Common myeloid progenitor, CD34-positive (primary cell): ENCODE measurements around the gene PDGFB.
A peak's percentile ranks its signal among the peaks of the same experiment; 100 is the strongest.
"Not testable (repeated sequence)": the region's sequence is repeated elsewhere in the genome, so short reads cannot be mapped to it uniquely, and the experiment has no call there.

Experiments
- CTCF ChIA-PET: fragments of 350-600 bp; sonication (Branson Sonifier 250); formaldehyde crosslinking; loops from one replicate; lab custom pipeline; 2021; ENCODE audit warnings: antibody characterized with exemption; lab: Charles Lee
- POLR2A ChIA-PET: fragments of 350-600 bp; sonication (Branson Sonifier 250); formaldehyde crosslinking; loops from one replicate; lab custom pipeline; 2021; ENCODE audit warnings: antibody characterized with exemption; lab: Charles Lee
- DNase-seq, 3 donors: peaks; one replicate each; pipeline versions ENCODE4 v3.0.0 to v3.0.0-alpha.2; 2013
- H3K27ac ChIP-seq, 2 experiments: 1 replicate in 1 of 2; 2 replicates in 1 of 2; pipeline ENCODE4 v1.7.0; 2013; ENCODE audit warnings: inconsistent platforms in 2 of 2, low read length in 2 of 2, mild to moderate bottlenecking in 2 of 2, low read depth in 1 of 2, moderate library complexity in 1 of 2; ENCODE audit not compliant: severe bottlenecking in 2 of 2, insufficient read depth in 1 of 2, poor library complexity in 1 of 2
- H3K27me3 ChIP-seq, 5 experiments: replicated peaks in 2 of 5; 1 replicate in 3 of 5; 2 replicates in 2 of 5; pipeline versions ENCODE4 v1.6.1 to v1.7.0; 2013; ENCODE audit warnings: low read length in 4 of 5, mild to moderate bottlenecking in 2 of 5, moderate library complexity in 2 of 5, inconsistent platforms in 1 of 5; ENCODE audit not compliant: insufficient read depth in 5 of 5, control insufficient read depth in 4 of 5
- H3K36me3 ChIP-seq, 4 experiments: 1 replicate in 2 of 4; 2 replicates in 2 of 4; pipeline versions ENCODE4 v1.6.1 to v1.7.0; 2013; ENCODE audit warnings: low read length in 3 of 4, control low read depth in 1 of 4, mild to moderate bottlenecking in 1 of 4; ENCODE audit not compliant: control insufficient read depth in 4 of 4, insufficient read depth in 4 of 4
- H3K4me1 ChIP-seq, 4 experiments: 1 replicate in 3 of 4; 2 replicates in 1 of 4; pipeline versions ENCODE4 v1.6.1 to v1.7.1; 2013; ENCODE audit warnings: low read length in 3 of 4, mild to moderate bottlenecking in 3 of 4, control low read depth in 1 of 4, inconsistent platforms in 1 of 4, moderate library complexity in 1 of 4; ENCODE audit not compliant: control insufficient read depth in 4 of 4, insufficient read depth in 4 of 4; ENCODE audit errors: control extremely low read depth in 1 of 4
- H3K4me3 ChIP-seq, 7 experiments: 1 replicate in 4 of 7; 2 replicates in 3 of 7; pipeline versions ENCODE4 v1.5.1 to v1.7.0; 2013; ENCODE audit warnings: mild to moderate bottlenecking in 7 of 7, low read length in 6 of 7, moderate library complexity in 6 of 7, inconsistent platforms in 2 of 7, low read depth in 2 of 7, control low read depth in 1 of 7; ENCODE audit not compliant: insufficient read depth in 4 of 7, control insufficient read depth in 1 of 7; ENCODE audit errors: extremely low read depth in 1 of 7
- H3K9me3 ChIP-seq, 5 experiments: 1 replicate in 4 of 5; 2 replicates in 1 of 5; pipeline versions ENCODE4 v1.6.1 to v1.7.1; 2013; ENCODE audit warnings: low read length in 4 of 5, mild to moderate bottlenecking in 2 of 5, inconsistent platforms in 1 of 5, low read depth in 1 of 5, moderate library complexity in 1 of 5; ENCODE audit not compliant: control insufficient read depth in 4 of 5, insufficient read depth in 2 of 5; ENCODE audit errors: control extremely low read depth in 1 of 5
- WGBS: methylation state at CpG from one replicate; pipeline ENCODE4 v1.1.5; 2013; ENCODE audit not compliant: insufficient coverage; 5-methylcytosine and 5-hydroxymethylcytosine counted together

The PDGFB gene

GRCh38 chr22:39220890-39221850 is 23.6 kb downstream of the PDGFB start:
- 86% methylated on average over 5 of the region's 9 CpGs for WGBS

DNA sequence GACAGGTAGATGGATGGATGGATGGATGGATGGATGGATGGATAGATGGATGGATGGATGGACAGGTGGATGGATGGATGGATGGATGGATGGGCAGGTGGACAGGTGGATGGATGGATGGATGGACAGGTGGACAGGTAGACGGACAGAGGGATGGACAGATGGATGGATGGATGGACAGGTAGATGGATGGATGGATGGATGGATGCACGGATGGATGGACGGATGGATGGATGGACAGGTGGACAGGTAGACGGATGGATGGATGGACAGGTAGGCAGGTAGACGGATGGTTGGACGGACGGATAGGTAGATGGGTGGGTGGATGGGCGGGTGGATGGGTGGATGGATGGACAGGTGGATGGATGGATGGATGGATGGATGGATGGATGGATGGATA is 24.3 kb downstream of the PDGFB start:
- WGBS = 93% methylated on average over 6 of the region's 8 CpGs
- ChIA-PET CTCF (interaction anchor here (1.7 kb wide), 1 partner anchor 10 kb away, joined by 5 read pairs; no protein-coding TSS in a partner anchor), POLR2A (no interaction called here)
- Histone ChIP-seq H3K27ac (no peak overlapping the region), H3K27me3 (peaks cover 0 to 63% (median 26%) of the 10 kb centered on the region in 5 experiments), H3K4me3 (no peak overlapping the region), H3K4me1 (peaks cover 0 to 18% (median 3%) of the 10 kb centered on the region in 4 experiments), H3K36me3 (no peaks in the 10 kb centered on the region), H3K9me3 (peaks cover 0 to 5% (median 4%) of the 10 kb centered on the region in 5 experiments)
- DNase-seq = no peak

More at GRCh38 chr22:39220890-39221850, 23.6 kb downstream of the PDGFB start:
- ChIA-PET POLR2A (no interaction called here), CTCF (interaction anchor here (1.0 to 1.7 kb wide), 5 partner anchors 9 to 89 kb away, joined by 3 to 5 read pairs (median 4); no protein-coding TSS in a partner anchor)
- Histone ChIP-seq H3K27me3 (peaks cover 0 to 65% (median 29%) of the 10 kb centered on the region in 5 experiments), H3K4me1 (peaks cover 0 to 12% (median 3%) of the 10 kb centered on the region in 4 experiments), H3K4me3 (no peak overlapping the region), H3K9me3 (peaks cover 0 to 8% (median 5%) of the 10 kb centered on the region in 5 experiments), H3K27ac (no peak overlapping the region), H3K36me3 (no peaks in the 10 kb centered on the region)
- peak in 2 of 3 donors; percentile 49 to 57 for DNase-seq

DNA sequence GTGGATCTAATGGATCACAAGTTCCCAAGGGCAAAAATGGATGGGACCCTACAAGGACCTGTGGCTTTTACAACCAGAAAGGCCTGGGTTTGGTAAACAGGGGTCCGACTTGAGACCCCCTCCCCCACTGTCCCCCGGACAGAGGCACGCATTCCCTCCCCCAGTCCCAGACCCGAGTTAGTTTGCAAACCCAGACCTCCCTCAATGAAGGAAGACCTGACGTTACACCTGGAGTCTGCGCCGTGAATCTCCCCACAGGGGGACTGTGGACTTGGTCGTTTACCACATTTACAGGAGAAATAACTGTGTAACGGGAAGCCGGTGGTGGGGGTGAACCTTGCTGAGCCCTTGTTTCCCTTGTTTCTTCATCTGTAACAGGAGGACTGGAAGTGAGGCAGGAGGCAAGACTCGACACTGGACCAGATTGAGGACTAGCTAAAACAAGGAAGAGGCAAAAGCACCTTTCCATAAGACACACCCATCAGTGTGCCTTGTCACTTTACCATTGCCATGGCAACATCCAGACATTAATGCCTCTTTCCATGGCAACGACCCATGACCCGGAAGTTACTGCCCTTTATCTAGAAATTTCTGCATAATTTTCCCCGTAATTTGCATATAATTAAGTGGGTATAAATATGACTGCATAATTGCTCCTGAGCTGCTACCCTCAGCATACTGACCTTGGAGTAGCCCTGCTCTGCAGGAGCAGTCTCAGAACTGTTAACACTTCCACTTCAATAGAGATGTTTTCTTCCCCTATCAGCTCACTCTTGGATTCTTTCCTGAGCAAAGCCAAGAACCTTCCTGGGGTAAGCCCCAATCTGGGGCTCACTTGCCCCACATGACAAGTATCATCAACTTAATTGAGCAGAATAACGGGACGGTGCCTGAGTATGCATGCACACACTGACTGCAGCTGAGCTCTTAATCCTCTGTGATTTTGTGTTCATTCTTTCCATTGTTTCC is 25.4 kb downstream of the PDGFB start:
- POLR2A ChIA-PET = interaction anchor here (0.9 kb wide), 1 partner anchor 100 kb away, joined by 3 read pairs; the partner anchor contains the start of gene RPL3

GRCh38 chr22:39218432-39218831 is 26.4 kb downstream of the PDGFB start:
- 100% methylated on average over 1 of the region's 6 CpGs for WGBS
- CTCF ChIA-PET, POLR2A ChIA-PET, H3K27ac ChIP-seq, DNase-seq, H3K4me3 ChIP-seq, H3K9me3 ChIP-seq, H3K36me3 ChIP-seq: not testable (repeated sequence)
- H3K27me3 ChIP-seq = peaks cover 0 to 63% (median 27%) of the 10 kb centered on the region in 5 experiments
- H3K4me1 ChIP-seq = peaks cover 0 to 13% (median 3%) of the 10 kb centered on the region in 4 experiments

More for the DNA sequence above, 25.4 kb downstream of the PDGFB start:
- Histone ChIP-seq H3K4me1 (peaks cover 0 to 18% (median 3%) of the 10 kb centered on the region in 4 experiments), H3K9me3 (peaks cover 0 to 5% (median 4%) of the 10 kb centered on the region in 5 experiments), H3K4me3 (no peak overlapping the region), H3K36me3 (no peaks in the 10 kb centered on the region), H3K27ac (no peak overlapping the region), H3K27me3 (peaks cover 0 to 62% (median 24%) of the 10 kb centered on the region in 5 experiments)
- CTCF ChIA-PET = interaction anchor here (1.0 kb wide), 1 partner anchor 98 kb away, joined by 3 read pairs; no protein-coding TSS in a partner anchor
- peak in 1 of 3 donors; percentile 38 for DNase-seq
- WGBS = 80% methylated on average over 12 of the region's 16 CpGs

DNA sequence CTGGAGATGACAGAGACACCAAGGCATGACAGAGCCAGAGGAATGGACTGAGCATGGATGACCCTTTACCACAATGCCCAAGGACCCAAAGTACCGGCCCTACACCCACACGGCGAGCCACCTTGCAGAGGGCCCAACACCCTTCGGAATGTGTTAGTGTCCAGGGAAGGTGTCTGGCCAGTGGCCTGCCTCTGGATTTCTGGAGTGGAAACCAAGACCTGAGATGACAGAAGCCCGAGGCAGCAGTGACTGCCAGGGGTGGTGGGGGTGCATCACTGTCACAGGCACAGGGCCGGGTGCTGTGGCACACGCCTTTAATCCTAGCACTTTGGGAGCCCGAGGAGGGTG is 28.7 kb downstream of the PDGFB start:
- H3K4me3 ChIP-seq = no peak overlapping the region
- no peaks in the 10 kb centered on the region for H3K36me3 ChIP-seq
- ChIA-PET CTCF (interaction anchor here (0.6 to 4.2 kb wide), 11 partner anchors 11 to 134 kb away, joined by 3 to 24 read pairs (median 5); no protein-coding TSS in a partner anchor), POLR2A (no interaction called here)
- peaks cover 0 to 50% (median 18%) of the 10 kb centered on the region in 5 experiments for H3K27me3 ChIP-seq
- H3K4me1 ChIP-seq = peaks cover 0 to 6% (median 0%) of the 10 kb centered on the region in 4 experiments
- H3K9me3 ChIP-seq = no peaks in the 10 kb centered on the region
- H3K27ac ChIP-seq = no peak overlapping the region
- WGBS = 93% methylated on average over 7 of the region's 8 CpGs
- no peak for DNase-seq

DNA sequence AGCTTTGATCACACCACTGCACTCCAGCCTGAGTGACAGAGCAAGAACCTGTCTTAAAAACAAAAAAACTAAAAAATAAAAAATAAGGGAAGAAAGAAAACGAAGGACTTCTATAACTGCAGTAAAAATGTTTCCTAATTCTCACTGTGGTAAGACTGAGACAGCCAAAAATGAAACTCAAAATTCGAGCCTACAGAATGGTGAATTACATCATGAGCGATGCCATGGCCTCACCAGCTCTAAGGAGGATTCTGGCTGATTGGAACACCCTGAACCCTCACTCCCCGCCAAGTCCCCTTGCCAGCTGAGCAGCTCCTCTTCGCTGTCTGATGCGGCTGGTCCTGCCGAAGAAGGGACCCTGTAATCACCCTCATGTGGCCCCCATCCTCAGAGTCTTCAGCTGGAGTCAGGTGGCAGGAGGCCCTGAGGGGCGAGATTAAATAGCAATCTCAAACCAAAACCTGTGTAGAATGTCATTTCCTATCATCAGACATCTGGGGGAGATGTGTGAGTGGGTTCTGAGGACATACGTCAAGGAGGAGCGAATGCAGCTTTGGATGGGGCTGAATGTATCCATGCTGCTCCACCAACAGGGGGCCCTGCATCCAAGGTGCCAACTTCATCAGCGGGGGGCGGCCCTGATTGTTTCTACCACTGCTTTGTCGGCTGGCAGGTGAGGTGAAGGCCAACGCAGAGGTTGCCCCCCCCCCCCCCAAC is 29.2 kb downstream of the PDGFB start:
- H3K27ac ChIP-seq = no peak overlapping the region
- CTCF ChIA-PET = interaction anchor here (0.6 to 4.2 kb wide), 16 partner anchors 8 to 133 kb away, joined by 3 to 24 read pairs (median 4); no protein-coding TSS in a partner anchor
- H3K27me3 ChIP-seq = peaks cover 0 to 47% (median 18%) of the 10 kb centered on the region in 5 experiments
- POLR2A ChIA-PET = no interaction called here
- no peak overlapping the region for H3K4me3 ChIP-seq
- H3K4me1 ChIP-seq = peaks cover 0 to 6% (median 0%) of the 10 kb centered on the region in 4 experiments
- WGBS = 55% methylated on average over 12 of the region's 14 CpGs
- H3K36me3 ChIP-seq = no peaks in the 10 kb centered on the region
- DNase-seq = peak; percentile 62 to 82 (median 77)
- no peaks in the 10 kb centered on the region for H3K9me3 ChIP-seq
